DND-41 (cell line): Measurements from ENCODE around the gene IL37.

Experiments
- CTCF ChIP-seq: IDR thresholded peaks from 2 replicates; pipeline ENCODE4 v1.5.1; 2012; ENCODE audit warnings: borderline replicate concordance, low read length, moderate library complexity, mild to moderate bottlenecking; ENCODE audit not compliant: poor library complexity, severe bottlenecking; ENCODE audit errors: extremely low read depth
- EZH2 ChIP-seq: IDR thresholded peaks from 3 replicates; pipeline ENCODE4 v1.6.1; 2012; ENCODE audit warnings: borderline replicate concordance, low read depth, mild to moderate bottlenecking, moderate library complexity, low read length, inconsistent platforms; ENCODE audit not compliant: severe bottlenecking

- TF ChIP-seq CTCF (no peak), EZH2 (no peak)
These were observed at the start of gene IL37 for GRCh38 chr2:112910865-112911264.
